WTC11 (cell line): Measurements from ENCODE around the gene GPRC5B. TPM values are rescaled to one million over a fixed set of nuclear protein-coding genes. Genes with fewer than 3 reads are reported as not detected.

Source experiments
- ATAC-seq: fragments of 200-7000 bp; cut with Tn5 transposase; 2 replicates; pipeline ENCODE4 v1.10.0; 2021; ENCODE audit warnings: mild to moderate bottlenecking, moderate library complexity
- CTCF ChIA-PET: fragments of 300-600 bp; sonication (Branson Sonifier 250); formaldehyde crosslinking; loops from one replicate; lab custom pipeline; 2021; ENCODE audit warnings: antibody characterized with exemption; lab: Charles Lee
- POLR2A ChIA-PET: fragments of 350-600 bp; sonication (Branson Sonifier 250); formaldehyde crosslinking; loops from one replicate; lab custom pipeline; 2021; ENCODE audit warnings: antibody characterized with exemption; lab: Charles Lee
- DNase-seq: peaks from one replicate; pipeline ENCODE4 v3.0.0; 2021; ENCODE audit warnings: low spot score
- H3K27ac Mint-ChIP-seq: 2 replicates; pipeline ENCODE4 v1.8.0; 2021; ENCODE audit warnings: mixed read lengths
- H3K27me3 Mint-ChIP-seq: 2 replicates; pipeline ENCODE4 v1.8.0; 2021; ENCODE audit warnings: low read depth, mild to moderate bottlenecking, moderate library complexity, mixed read lengths
- H3K36me3 Mint-ChIP-seq: 2 replicates; pipeline ENCODE4 v1.8.0; 2021; ENCODE audit warnings: mixed read lengths
- H3K4me1 Mint-ChIP-seq: 2 replicates; pipeline ENCODE4 v1.8.0; 2022; ENCODE audit warnings: mixed read lengths
- H3K4me3 Mint-ChIP-seq: 2 replicates; pipeline ENCODE4 v1.8.0; 2021; ENCODE audit warnings: mild to moderate bottlenecking, moderate library complexity, mixed read lengths
- H3K9me3 Mint-ChIP-seq: 2 replicates; pipeline ENCODE4 v1.8.0; 2021; ENCODE audit warnings: mixed read lengths
- ATF2 ChIP-seq: sonication (generic); formaldehyde crosslinking; IDR thresholded peaks from 2 replicates; pipeline ENCODE4 v1.8.1; 2022; ENCODE audit warnings: low read depth, missing genetic modification reagents, borderline replicate concordance
- CBFB ChIP-seq: sonication (generic); formaldehyde crosslinking; IDR thresholded peaks from 2 replicates; pipeline ENCODE4 v1.8.1; 2022; ENCODE audit warnings: mild to moderate bottlenecking, low read depth, missing genetic modification reagents
- CDX4 ChIP-seq: fragments of 250-450 bp; sonication (Bioruptor Pico); IDR thresholded peaks from 2 replicates; pipeline ENCODE4 v1.9.0; 2021; ENCODE audit warnings: moderate library complexity, mild to moderate bottlenecking, inconsistent platforms, borderline replicate concordance
- CREB1 ChIP-seq: sonication (generic); formaldehyde crosslinking; IDR thresholded peaks from 2 replicates; pipeline ENCODE4 v1.8.0; 2023; ENCODE audit warnings: mild to moderate bottlenecking, missing genetic modification reagents
- E2F4 ChIP-seq: sonication (generic); formaldehyde crosslinking; IDR thresholded peaks from 2 replicates; pipeline ENCODE4 v1.8.1; 2022; ENCODE audit warnings: low read depth, mild to moderate bottlenecking, moderate library complexity, missing genetic modification reagents, borderline replicate concordance
- FOXJ3 ChIP-seq: sonication (generic); formaldehyde crosslinking; IDR thresholded peaks from 2 replicates; pipeline ENCODE4 v1.9.0; 2021; ENCODE audit warnings: missing genetic modification reagents, mild to moderate bottlenecking, borderline replicate concordance
- GTF2I ChIP-seq: fragments of 250-450 bp; sonication (Bioruptor Pico); conservative IDR thresholded peaks from 2 replicates; pipeline ENCODE4 v1.4.0; 2021; ENCODE audit warnings: mild to moderate bottlenecking
- IRF2 ChIP-seq: sonication (generic); formaldehyde crosslinking; IDR thresholded peaks from 2 replicates; pipeline ENCODE4 v1.8.0; 2022; ENCODE audit warnings: low read depth, missing genetic modification reagents, borderline replicate concordance
- MXD4 ChIP-seq: fragments of 250-450 bp; sonication (Bioruptor Pico); IDR thresholded peaks from 2 replicates; pipeline ENCODE4 v1.8.0; 2021; ENCODE audit warnings: mild to moderate bottlenecking, moderate library complexity, borderline replicate concordance
- OVOL2 ChIP-seq: fragments of 250-450 bp; sonication (Bioruptor Pico); IDR thresholded peaks from 2 replicates; pipeline ENCODE4 v1.9.0; 2021; ENCODE audit warnings: mild to moderate bottlenecking, borderline replicate concordance
- TEAD1 ChIP-seq: sonication (generic); formaldehyde crosslinking; IDR thresholded peaks from 2 replicates; pipeline ENCODE4 v1.8.0; 2022; ENCODE audit warnings: mild to moderate bottlenecking, missing genetic modification reagents
- ZNF219 ChIP-seq: sonication (generic); formaldehyde crosslinking; IDR thresholded peaks from 2 replicates; pipeline ENCODE4 v1.8.0; 2023; ENCODE audit warnings: missing genetic modification reagents, mild to moderate bottlenecking, borderline replicate concordance
- ZNF532 ChIP-seq: fragments of 250-450 bp; sonication (Bioruptor Pico); IDR thresholded peaks from 2 replicates; pipeline ENCODE4 v1.9.0; 2021; ENCODE audit warnings: mild to moderate bottlenecking, borderline replicate concordance
- ZNF671 ChIP-seq: fragments of 250-450 bp; sonication (Bioruptor Pico); IDR thresholded peaks from 2 replicates; pipeline ENCODE4 v1.8.0; 2021; ENCODE audit warnings: mild to moderate bottlenecking
- ZSCAN18 ChIP-seq: fragments of 250-450 bp; sonication (Bioruptor Pico); IDR thresholded peaks from 2 replicates; pipeline ENCODE4 v2.1.2; 2022; ENCODE audit warnings: mild to moderate bottlenecking, moderate library complexity
- total RNA-seq: library from RNA; stranded (reverse); gene quantifications from 3 replicates; pipeline ENCODE4 v1.2.3, GENCODE V29; 2021

Gene GPRC5B
- total RNA-seq, 1 experiment from 2014 or later: 104 TPM

GRCh38 chr16:19859166-19859565 lies 25.5 kb downstream of the GPRC5B start:
- no peak for DNase-seq
- peak overlapping the region; percentile 100 for H3K27ac Mint-ChIP-seq
- CTCF ChIA-PET: no interaction called here
- POLR2A ChIA-PET: no interaction called here
- ATAC-seq: no peak
- no peaks in the 10 kb centered on the region for H3K27me3 Mint-ChIP-seq
- peak overlapping the region; percentile 39 for H3K4me3 Mint-ChIP-seq
- H3K9me3 Mint-ChIP-seq: no peaks in the 10 kb centered on the region
- TF ChIP-seq OVOL2 (CRISPR knock-in tag) (no peak), GTF2I (CRISPR knock-in tag) (no peak), IRF2 (no peak), ATF2 (CRISPR knock-in tag) (no peak), ZNF671 (CRISPR knock-in tag) (no peak), MXD4 (CRISPR knock-in tag) (no peak), ZSCAN18 (CRISPR knock-in tag) (no peak)
- peaks cover 93% of the 10 kb centered on the region for H3K4me1 Mint-ChIP-seq
- H3K36me3 Mint-ChIP-seq: peaks cover 41% of the 10 kb centered on the region

- H3K27ac Mint-ChIP-seq: peak overlapping the region; percentile 100
Measured at GRCh38 chr16:19858340-19859018, 26.2 kb downstream of the GPRC5B start.

GRCh38 chr16:19857593-19858339 lies 26.9 kb downstream of the GPRC5B start:
- ATAC-seq: no peak
- TF ChIP-seq CREB1 (CRISPR knock-in tag) (no peak), E2F4 (CRISPR knock-in tag) (no peak)
- DNase-seq: no peak
- ChIA-PET CTCF (no interaction called here), POLR2A (interaction anchor here (1.0 to 1.5 kb wide), 2 partner anchors 24 to 140 kb away, joined by 3 read pairs; partner anchors contain the start of genes IQCK and KNOP1)
- H3K27me3 Mint-ChIP-seq: peaks cover 3% of the 10 kb centered on the region
- peaks cover 99% of the 10 kb centered on the region for H3K4me1 Mint-ChIP-seq
- H3K36me3 Mint-ChIP-seq: peaks cover 37% of the 10 kb centered on the region
- H3K4me3 Mint-ChIP-seq: no peak overlapping the region; the same call in 1 of the 2 replicates
- H3K9me3 Mint-ChIP-seq: no peaks in the 10 kb centered on the region
- H3K27ac Mint-ChIP-seq: peak overlapping the region; percentile 79

More at GRCh38 chr16:19858340-19859018, 26.2 kb downstream of the GPRC5B start:
- peaks cover 97% of the 10 kb centered on the region for H3K4me1 Mint-ChIP-seq
- DNase-seq (no peak), ATAC-seq (no peak)
- H3K9me3 Mint-ChIP-seq: no peaks in the 10 kb centered on the region
- POLR2A ChIA-PET: no interaction called here
- peaks cover 3% of the 10 kb centered on the region for H3K27me3 Mint-ChIP-seq
- peaks cover 37% of the 10 kb centered on the region for H3K36me3 Mint-ChIP-seq
- CTCF ChIA-PET: no interaction called here
- H3K4me3 Mint-ChIP-seq: peak overlapping the region; percentile 39; the same call in 1 of the 2 replicates
- TF ChIP-seq FOXJ3 (CRISPR knock-in tag) (no peak), TEAD1 (CRISPR knock-in tag) (no peak), ZNF219 (no peak)

GRCh38 chr16:19856120-19856519 lies 28.5 kb downstream of the GPRC5B start:
- Mint-ChIP-seq H3K27ac (peak overlapping the region; percentile 25; the same call in 1 of the 2 replicates), H3K4me3 (no peak overlapping the region), H3K36me3 (peaks cover 33% of the 10 kb centered on the region), H3K4me1 (peaks cover 97% of the 10 kb centered on the region), H3K9me3 (no peaks in the 10 kb centered on the region), H3K27me3 (peaks cover 3% of the 10 kb centered on the region)
- no peak for TF ChIP-seq ZNF532 (CRISPR knock-in tag)
- no peak for TF ChIP-seq CDX4 (CRISPR knock-in tag)
- no peak for TF ChIP-seq CBFB (CRISPR knock-in tag)
- DNase-seq (no peak), ATAC-seq (no peak)
- POLR2A ChIA-PET: interaction anchor here (1.5 kb wide), 1 partner anchor 26 kb away, joined by 3 read pairs; no protein-coding TSS in a partner anchor
- CTCF ChIA-PET: no interaction called here
